Loucy (cell line): Measurements from ENCODE around the gene IL36RN.

Experiments used
- H2AFZ ChIP-seq: fragments of 200-600 bp; sonication (generic); 2 replicates; pipeline ENCODE4 v1.6.0; 2016; ENCODE audit warnings: antibody characterized with exemption, mild to moderate bottlenecking, low read length, moderate library complexity
- H3F3A ChIP-seq: fragments of 200-600 bp; 2 replicates; pipeline ENCODE4 v1.6.0; 2016; ENCODE audit warnings: antibody characterized with exemption, low read depth, mild to moderate bottlenecking
- H3K27me3 ChIP-seq: fragments of 200-600 bp; sonication (generic); 2 replicates; pipeline ENCODE4 v1.6.1; 2014; ENCODE audit warnings: low read length, mild to moderate bottlenecking; ENCODE audit not compliant: insufficient read depth, poor library complexity, severe bottlenecking
- H3K36me3 ChIP-seq: fragments of 200-600 bp; sonication (generic); 2 replicates; pipeline ENCODE4 v1.6.1; 2016; ENCODE audit warnings: low read length; ENCODE audit not compliant: insufficient read depth
- H3K4me1 ChIP-seq: fragments of 200-600 bp; sonication (generic); 2 replicates; pipeline ENCODE4 v1.5.1; 2014; ENCODE audit warnings: low read length, mild to moderate bottlenecking; ENCODE audit not compliant: insufficient read depth, poor library complexity, severe bottlenecking
- H3K4me2 ChIP-seq: fragments of 200-600 bp; sonication (generic); 2 replicates; pipeline ENCODE4 v1.6.0; 2014; ENCODE audit warnings: antibody characterized with exemption, low read length, low read depth, mild to moderate bottlenecking; ENCODE audit not compliant: poor library complexity, severe bottlenecking
- H3K4me3 ChIP-seq: fragments of 200-600 bp; sonication (generic); 2 replicates; pipeline ENCODE4 v1.5.1; 2014; ENCODE audit warnings: low read length, mild to moderate bottlenecking, mixed read lengths; ENCODE audit not compliant: poor library complexity, severe bottlenecking
- H3K79me2 ChIP-seq: fragments of 200-600 bp; sonication (generic); 2 replicates; pipeline ENCODE4 v1.6.1; 2014; ENCODE audit warnings: low read length; ENCODE audit not compliant: insufficient read depth
- H3K9ac ChIP-seq: fragments of 200-600 bp; sonication (generic); 2 replicates; pipeline ENCODE4 v1.6.0; 2014; ENCODE audit warnings: mild to moderate bottlenecking, low read depth, low read length, moderate library complexity; ENCODE audit not compliant: poor library complexity, severe bottlenecking
- H3K9me2 ChIP-seq: fragments of 200-600 bp; sonication (generic); replicated peaks from 2 replicates; pipeline ENCODE4 v1.6.1; 2016; ENCODE audit warnings: low read depth, low read length, mixed read lengths
- H3K9me3 ChIP-seq: fragments of 200-600 bp; sonication (generic); 2 replicates; pipeline ENCODE4 v1.6.1; 2014; ENCODE audit warnings: mild to moderate bottlenecking, antibody characterized with exemption, low read length, low read depth; ENCODE audit not compliant: insufficient read depth
- H4K20me1 ChIP-seq: fragments of 200-600 bp; sonication (generic); 2 replicates; pipeline ENCODE4 v1.6.0; 2014; ENCODE audit warnings: antibody characterized with exemption, low read length, mild to moderate bottlenecking; ENCODE audit not compliant: insufficient read depth, poor library complexity, severe bottlenecking
- EZH2phosphoT487 ChIP-seq: fragments of 200-600 bp; IDR thresholded peaks from 2 replicates; pipeline ENCODE4 v1.6.1; 2018; ENCODE audit warnings: antibody characterized with exemption, mild to moderate bottlenecking, moderate library complexity, borderline replicate concordance
- TF ChIP-seq, protein P1 (sequence below): fragments of 200-600 bp; sonication (generic); conservative IDR thresholded peaks from 2 replicates; pipeline ENCODE4 v1.5.1; 2014; ENCODE audit warnings: mild to moderate bottlenecking, antibody characterized with exemption, low read length

IL36RN gene

DNA sequence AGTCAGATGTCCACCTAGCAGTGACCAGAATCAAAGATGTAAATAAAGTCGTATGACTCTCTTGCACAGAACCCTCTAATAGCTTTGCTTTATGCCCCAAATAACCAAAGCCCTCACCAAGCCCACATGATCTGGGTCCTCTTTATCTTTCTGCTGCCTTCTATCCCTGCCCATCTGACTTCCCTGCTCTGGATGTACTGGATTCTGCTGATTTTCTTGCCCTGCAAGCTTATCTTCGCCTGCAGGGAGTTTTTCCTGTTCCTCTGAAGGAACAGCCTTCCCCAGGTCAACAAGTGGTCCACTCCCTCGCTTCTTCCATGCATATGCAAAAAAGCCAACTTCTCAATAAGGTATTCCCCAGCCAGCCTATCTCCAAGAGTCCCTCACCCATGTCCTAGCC, 25.0 kb upstream of the IL36RN start:
- Histone ChIP-seq H3K9me2 (no peaks in the 10 kb centered on the region), H4K20me1 (no peaks in the 10 kb centered on the region), H3K27me3 (peaks cover 3% of the 10 kb centered on the region), H3F3A (no peaks in the 10 kb centered on the region), H3K79me2 (no peaks in the 10 kb centered on the region), H3K9me3 (no peaks in the 10 kb centered on the region), H3K4me2 (no peak overlapping the region), H3K4me3 (no peak overlapping the region), H3K4me1 (no peaks in the 10 kb centered on the region), H2AFZ (no peak overlapping the region), H3K36me3 (no peaks in the 10 kb centered on the region), H3K9ac (no peak overlapping the region)
- TF ChIP-seq EZH2phosphoT487 = no peak
- TF ChIP-seq, protein P1, sequence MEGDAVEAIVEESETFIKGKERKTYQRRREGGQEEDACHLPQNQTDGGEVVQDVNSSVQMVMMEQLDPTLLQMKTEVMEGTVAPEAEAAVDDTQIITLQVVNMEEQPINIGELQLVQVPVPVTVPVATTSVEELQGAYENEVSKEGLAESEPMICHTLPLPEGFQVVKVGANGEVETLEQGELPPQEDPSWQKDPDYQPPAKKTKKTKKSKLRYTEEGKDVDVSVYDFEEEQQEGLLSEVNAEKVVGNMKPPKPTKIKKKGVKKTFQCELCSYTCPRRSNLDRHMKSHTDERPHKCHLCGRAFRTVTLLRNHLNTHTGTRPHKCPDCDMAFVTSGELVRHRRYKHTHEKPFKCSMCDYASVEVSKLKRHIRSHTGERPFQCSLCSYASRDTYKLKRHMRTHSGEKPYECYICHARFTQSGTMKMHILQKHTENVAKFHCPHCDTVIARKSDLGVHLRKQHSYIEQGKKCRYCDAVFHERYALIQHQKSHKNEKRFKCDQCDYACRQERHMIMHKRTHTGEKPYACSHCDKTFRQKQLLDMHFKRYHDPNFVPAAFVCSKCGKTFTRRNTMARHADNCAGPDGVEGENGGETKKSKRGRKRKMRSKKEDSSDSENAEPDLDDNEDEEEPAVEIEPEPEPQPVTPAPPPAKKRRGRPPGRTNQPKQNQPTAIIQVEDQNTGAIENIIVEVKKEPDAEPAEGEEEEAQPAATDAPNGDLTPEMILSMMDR = no peak

DNA sequence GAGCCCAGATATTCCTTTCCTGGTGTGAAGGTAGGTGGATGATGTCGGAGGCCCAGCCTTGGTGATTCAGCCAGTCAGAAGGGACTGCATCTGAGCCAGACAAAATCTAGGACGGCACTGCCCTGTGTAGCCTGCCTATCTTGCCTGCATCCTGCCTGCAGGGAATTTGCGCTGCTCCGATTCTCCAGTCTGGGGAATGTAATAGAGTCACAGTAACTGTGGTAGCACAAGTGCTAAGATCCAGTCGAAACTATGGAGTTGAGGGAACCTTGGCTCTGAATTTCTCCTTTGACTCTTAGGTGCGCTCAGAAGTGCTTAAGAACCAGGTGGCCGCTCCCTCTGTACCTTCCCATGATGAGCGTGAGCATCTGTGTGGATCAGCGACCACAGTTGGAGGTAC, 22.2 kb upstream of the IL36RN start:
- no peaks in the 10 kb centered on the region for H3K4me1 ChIP-seq
- no peaks in the 10 kb centered on the region for H4K20me1 ChIP-seq
- H3K9me2 ChIP-seq = no peaks in the 10 kb centered on the region
- H3K4me2 ChIP-seq = no peak overlapping the region
- H3K27me3 ChIP-seq = no peaks in the 10 kb centered on the region
- H3F3A ChIP-seq = no peaks in the 10 kb centered on the region
- H3K36me3 ChIP-seq = no peaks in the 10 kb centered on the region
- H2AFZ ChIP-seq = no peak overlapping the region
- no peak overlapping the region for H3K9ac ChIP-seq
- no peaks in the 10 kb centered on the region for H3K9me3 ChIP-seq
- H3K79me2 ChIP-seq = no peaks in the 10 kb centered on the region
- no peak overlapping the region for H3K4me3 ChIP-seq
- TF ChIP-seq, protein P1 = no peak
- TF ChIP-seq EZH2phosphoT487 = no peak

DNA sequence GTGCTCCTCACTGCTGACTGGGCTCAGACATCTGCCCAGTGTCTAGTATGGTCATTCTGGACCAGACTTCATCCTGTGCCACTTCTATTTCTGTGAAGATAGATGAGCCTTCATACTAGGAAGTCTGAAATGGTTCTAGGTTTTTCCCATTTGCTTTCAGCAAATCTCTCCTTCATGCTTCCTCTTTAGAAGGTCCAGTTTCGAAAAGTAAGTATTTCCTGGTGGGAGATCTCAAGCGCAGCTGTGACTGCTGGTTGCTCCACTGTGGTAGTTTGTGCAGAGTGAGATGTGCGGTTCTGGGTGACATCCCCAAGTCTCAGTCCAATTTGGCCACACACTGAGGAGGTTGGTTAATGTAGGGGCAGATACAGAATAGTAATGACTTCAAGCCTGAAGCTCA, 20.7 kb upstream of the IL36RN start:
- no peaks in the 10 kb centered on the region for H3K9me3 ChIP-seq
- no peaks in the 10 kb centered on the region for H3K9me2 ChIP-seq
- no peak overlapping the region for H3K4me2 ChIP-seq
- H3F3A ChIP-seq = no peaks in the 10 kb centered on the region
- H3K36me3 ChIP-seq = no peaks in the 10 kb centered on the region
- no peaks in the 10 kb centered on the region for H3K4me1 ChIP-seq
- H3K4me3 ChIP-seq = no peak overlapping the region
- no peaks in the 10 kb centered on the region for H3K27me3 ChIP-seq
- H3K9ac ChIP-seq = no peak overlapping the region
- no peaks in the 10 kb centered on the region for H3K79me2 ChIP-seq
- H2AFZ ChIP-seq = no peak overlapping the region
- TF ChIP-seq, protein P1 = no peak
- no peaks in the 10 kb centered on the region for H4K20me1 ChIP-seq
